H1 (cell line): ENCODE measurements around the gene INCENP.

Experiments
- CEBPB ChIP-seq: IDR thresholded peaks from 2 replicates; pipeline ENCODE4 v1.6.1; 2012; ENCODE audit warnings: low read depth, low read length
- EP300 ChIP-seq, 2 experiments: IDR thresholded peaks; 1 replicate in 1 of 2; 2 replicates in 1 of 2; pipeline ENCODE4 v1.6.1; 2011 to 2012; ENCODE audit warnings: low read depth in 2 of 2, low read length in 2 of 2, mild to moderate bottlenecking in 2 of 2, borderline replicate concordance in 1 of 2, inconsistent platforms in 1 of 2, moderate library complexity in 1 of 2
- GABPA ChIP-seq: IDR thresholded peaks from 2 replicates; pipeline ENCODE4 v1.6.1; 2011; ENCODE audit warnings: mild to moderate bottlenecking, low read length, moderate library complexity, borderline replicate concordance; ENCODE audit not compliant: insufficient read depth
- RNF2 ChIP-seq: fragments of 200-900, 300-1000 bp; sonication (generic); IDR thresholded peaks from 2 replicates; pipeline ENCODE4 v1.7.1; 2016; ENCODE audit warnings: borderline replicate concordance, low read depth, mild to moderate bottlenecking, antibody characterized with exemption, low read length; ENCODE audit not compliant: poor library complexity, severe bottlenecking; ENCODE audit errors: missing control alignments
- SIN3A ChIP-seq, 2 experiments: IDR thresholded peaks in 1 of 2; conservative IDR thresholded peaks in 1 of 2; 2 replicates each; pipeline ENCODE4 v1.6.1; 2011 to 2012; ENCODE audit warnings: low read length in 2 of 2, improper control_type of control experiment in 1 of 2, low read depth in 1 of 2, mild to moderate bottlenecking in 1 of 2
- SP1 ChIP-seq: IDR thresholded peaks from 2 replicates; pipeline ENCODE4 v1.6.1; 2011; ENCODE audit warnings: low read depth, low read length
- YY1 ChIP-seq: IDR thresholded peaks from 2 replicates; pipeline ENCODE4 v1.6.1; 2011; ENCODE audit warnings: low read depth, mild to moderate bottlenecking, low read length
- TF ChIP-seq, protein P1 (sequence below), 3 experiments: IDR thresholded peaks; 1 replicate in 2 of 3; 2 replicates in 1 of 3; pipeline versions ENCODE4 v1.5.1 to v1.6.1; 2011; ENCODE audit warnings: low read length in 3 of 3, mild to moderate bottlenecking in 3 of 3, inconsistent platforms in 2 of 3, low read depth in 1 of 3, moderate library complexity in 1 of 3; ENCODE audit not compliant: insufficient read depth in 1 of 3; ENCODE audit errors: control extremely low read depth in 1 of 3

DNA sequence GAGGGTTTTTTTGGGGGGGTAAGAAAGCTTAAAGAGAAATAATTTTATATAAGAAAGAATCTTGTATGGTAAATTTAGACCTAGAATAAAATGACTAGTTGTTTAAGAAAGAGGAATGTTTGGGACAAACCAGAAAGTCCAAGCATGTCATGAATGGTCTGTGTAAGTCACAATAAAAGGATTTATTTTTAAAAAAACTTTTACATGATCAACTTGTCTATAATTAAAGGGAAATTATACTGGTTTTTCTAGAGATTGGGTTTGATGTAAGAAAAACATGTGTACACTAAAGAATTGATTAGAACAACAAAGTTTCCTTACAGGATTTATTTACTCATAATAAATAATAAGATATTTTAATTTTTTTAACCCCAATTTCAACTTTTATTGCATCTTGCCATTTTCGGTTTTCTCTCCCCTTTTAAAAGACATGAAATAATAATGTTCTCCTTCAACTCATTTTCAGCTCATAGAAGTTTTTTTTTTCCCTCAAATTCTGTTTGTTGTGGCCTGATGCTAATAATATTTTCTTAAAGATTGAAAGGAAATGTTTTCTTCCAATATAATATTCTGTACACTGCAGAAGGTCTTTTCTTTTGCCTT, 35.4 kb upstream of the INCENP start:
- TF ChIP-seq RNF2 (no peak), SP1 (no peak), GABPA (no peak), EP300 (IDR thresholded peaks at IDR 0.05; ENCODE audit: borderline replicate concordance in 1 of 2, low read depth in 2 of 2, low read length in 2 of 2) (no peak), YY1 (no peak), SIN3A (conservative IDR thresholded peaks at IDR 0.05 in 1 of 2, IDR thresholded peaks at IDR 0.05 in 1 of 2; ENCODE audit: low read depth in 1 of 2, low read length in 2 of 2) (no peak), CEBPB (no peak)
- TF ChIP-seq, protein P1, sequence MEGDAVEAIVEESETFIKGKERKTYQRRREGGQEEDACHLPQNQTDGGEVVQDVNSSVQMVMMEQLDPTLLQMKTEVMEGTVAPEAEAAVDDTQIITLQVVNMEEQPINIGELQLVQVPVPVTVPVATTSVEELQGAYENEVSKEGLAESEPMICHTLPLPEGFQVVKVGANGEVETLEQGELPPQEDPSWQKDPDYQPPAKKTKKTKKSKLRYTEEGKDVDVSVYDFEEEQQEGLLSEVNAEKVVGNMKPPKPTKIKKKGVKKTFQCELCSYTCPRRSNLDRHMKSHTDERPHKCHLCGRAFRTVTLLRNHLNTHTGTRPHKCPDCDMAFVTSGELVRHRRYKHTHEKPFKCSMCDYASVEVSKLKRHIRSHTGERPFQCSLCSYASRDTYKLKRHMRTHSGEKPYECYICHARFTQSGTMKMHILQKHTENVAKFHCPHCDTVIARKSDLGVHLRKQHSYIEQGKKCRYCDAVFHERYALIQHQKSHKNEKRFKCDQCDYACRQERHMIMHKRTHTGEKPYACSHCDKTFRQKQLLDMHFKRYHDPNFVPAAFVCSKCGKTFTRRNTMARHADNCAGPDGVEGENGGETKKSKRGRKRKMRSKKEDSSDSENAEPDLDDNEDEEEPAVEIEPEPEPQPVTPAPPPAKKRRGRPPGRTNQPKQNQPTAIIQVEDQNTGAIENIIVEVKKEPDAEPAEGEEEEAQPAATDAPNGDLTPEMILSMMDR (IDR thresholded peaks at IDR 0.05; ENCODE audit: control extremely low read depth in 1 of 3, insufficient read depth in 1 of 3, low read depth in 1 of 3, low read length in 3 of 3), result no peak
